Psoas muscle (tissue), 8 donors: ENCODE measurements around the gene SCRN3. TPM values are rescaled to one million over a fixed set of nuclear protein-coding genes. Genes with fewer than 3 reads are reported as not detected.
"Not testable (repeated sequence)": the region's sequence is repeated elsewhere in the genome, so short reads cannot be mapped to it uniquely, and the experiment has no call there.

Experiments
- ATAC-seq, 4 donors: fragments of 200-7000 bp; cut with Tn5 transposase; one replicate each; pipeline ENCODE4 v1.9.1; 2020; ENCODE audit warnings: moderate library complexity in 3 of 4, mild to moderate bottlenecking in 2 of 4
- DNase-seq, 2 donors: peaks; one replicate each; pipeline ENCODE4 v3.0.0-alpha.2; 2020
- H3K27ac ChIP-seq: fragments of 200-600 bp; one replicate; pipeline ENCODE4 v1.8.0; 2022
- H3K27me3 ChIP-seq, 3 donors: fragments of 200-600 bp in 1 of 3; one replicate each; pipeline versions ENCODE4 v1.6.1 to v1.8.0; 2013 to 2022; ENCODE audit warnings: low read length in 2 of 3, mild to moderate bottlenecking in 2 of 3, moderate library complexity in 1 of 3; ENCODE audit not compliant: insufficient read depth in 3 of 3
- H3K36me3 ChIP-seq, 2 donors: fragments of 200-600 bp in 1 of 2; one replicate each; pipeline versions ENCODE4 v1.6.1 to v1.8.0; 2013 to 2022; ENCODE audit warnings: low read depth in 1 of 2, mild to moderate bottlenecking in 1 of 2, moderate library complexity in 1 of 2; ENCODE audit not compliant: insufficient read depth in 1 of 2
- H3K4me1 ChIP-seq: fragments of 200-600 bp; one replicate; pipeline ENCODE4 v1.8.0; 2022
- H3K4me3 ChIP-seq: fragments of 200-600 bp; one replicate; pipeline ENCODE4 v1.8.0; 2022; ENCODE audit warnings: mild to moderate bottlenecking
- H3K9me3 ChIP-seq: fragments of 200-600 bp; one replicate; pipeline ENCODE4 v1.8.0; 2022
- WGBS, 3 donors: extraction: QIAGEN DNeasy Blood & Tissue Kit; methylation state at CpG; one replicate each; pipeline versions ENCODE4 v1.1.6 to v1.1.7; 2013; 5-methylcytosine and 5-hydroxymethylcytosine counted together
- intact Hi-C, 2 donors: fragments of 100-400 bp; cut with DNase I; formaldehyde crosslinking; loops; one replicate each; pipeline versions ENCODE4 v1.11.0 to v1.14.2; 2022
- polyA plus RNA-seq, 3 donors: library from polyadenylated mRNA; stranded (reverse); fragments of 200-250 nt; gene quantifications; one replicate each; pipeline ENCODE4 v1.2.3, GENCODE V29; 2013
- total RNA-seq, 4 donors: library from RNA; stranded (reverse); fragmentation: NEBNext Ultra II Directional in 2 of 4; extraction: Animal tissue kit (Norgen Biotek cat#: 25700) in 2 of 4; gene quantifications; one replicate each; pipeline versions ENCODE4 v1.2.1 to v1.2.4, GENCODE V29; 2021 to 2023
- TF ChIP-seq, protein P1 (sequence below): fragments of 200-600 bp; IDR thresholded peaks from one replicate; pipeline ENCODE4 v1.8.0; 2022; ENCODE audit warnings: antibody characterized with exemption
- donor health status: healthy with polysubstance abuse.
- donor health status: DM: no; HTN: no; CAD: no; lungs with moderate emphysema.
- donor health status: Bipolar disorder and iron deficiency.
- donor health status: healthy.
- donor health status: DM: yes; HTN: yes; CAD: no.
- donor health status: DM: no; HTN: no; CAD: no.
- donor health status: DM: no; HTN: no; CAD: no.
- donor health status: DM: yes; HTN: yes; CAD: no.

SCRN3 gene
- total and polyA plus RNA-seq, 7 donors = 9.1 to 44.4 (median 28.1) TPM

DNA sequence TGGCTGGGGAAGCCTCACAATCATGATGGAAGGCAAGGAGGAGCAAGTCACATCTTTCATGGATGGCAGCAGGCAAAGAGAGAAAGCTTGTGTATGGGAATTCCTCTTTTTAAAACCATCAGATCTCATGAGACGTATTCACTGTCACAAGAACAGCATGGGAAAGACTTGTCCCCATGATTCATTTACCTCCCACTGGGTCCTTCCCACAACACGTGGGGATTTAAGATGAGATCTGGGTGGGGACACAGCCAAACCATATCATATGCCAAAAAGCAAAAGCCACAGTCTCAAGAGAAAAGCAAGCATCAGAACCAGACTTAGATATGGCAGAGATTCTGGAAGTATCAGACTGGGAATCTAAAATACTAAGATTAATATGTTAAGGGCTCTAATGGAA, 30.0 kb upstream of the SCRN3 start:
- TF ChIP-seq, protein P1, sequence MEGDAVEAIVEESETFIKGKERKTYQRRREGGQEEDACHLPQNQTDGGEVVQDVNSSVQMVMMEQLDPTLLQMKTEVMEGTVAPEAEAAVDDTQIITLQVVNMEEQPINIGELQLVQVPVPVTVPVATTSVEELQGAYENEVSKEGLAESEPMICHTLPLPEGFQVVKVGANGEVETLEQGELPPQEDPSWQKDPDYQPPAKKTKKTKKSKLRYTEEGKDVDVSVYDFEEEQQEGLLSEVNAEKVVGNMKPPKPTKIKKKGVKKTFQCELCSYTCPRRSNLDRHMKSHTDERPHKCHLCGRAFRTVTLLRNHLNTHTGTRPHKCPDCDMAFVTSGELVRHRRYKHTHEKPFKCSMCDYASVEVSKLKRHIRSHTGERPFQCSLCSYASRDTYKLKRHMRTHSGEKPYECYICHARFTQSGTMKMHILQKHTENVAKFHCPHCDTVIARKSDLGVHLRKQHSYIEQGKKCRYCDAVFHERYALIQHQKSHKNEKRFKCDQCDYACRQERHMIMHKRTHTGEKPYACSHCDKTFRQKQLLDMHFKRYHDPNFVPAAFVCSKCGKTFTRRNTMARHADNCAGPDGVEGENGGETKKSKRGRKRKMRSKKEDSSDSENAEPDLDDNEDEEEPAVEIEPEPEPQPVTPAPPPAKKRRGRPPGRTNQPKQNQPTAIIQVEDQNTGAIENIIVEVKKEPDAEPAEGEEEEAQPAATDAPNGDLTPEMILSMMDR = no peak
- H3K9me3 ChIP-seq = no peaks in the 10 kb centered on the region
- DNase-seq (no peak), ATAC-seq (no peak)
- H3K27ac ChIP-seq = no peak overlapping the region
- no peaks in the 10 kb centered on the region for H3K4me1 ChIP-seq
- WGBS, 3 donors = 54 to 71% (median 61%) methylated on average over 2 of the region's 2 CpGs
- peaks cover 5 to 30% of the 10 kb centered on the region in 2 donors for H3K36me3 ChIP-seq
- H3K4me3 ChIP-seq = no peak overlapping the region
- intact Hi-C loops = no loop called here
- H3K27me3 ChIP-seq = no peaks in the 10 kb centered on the region

DNA sequence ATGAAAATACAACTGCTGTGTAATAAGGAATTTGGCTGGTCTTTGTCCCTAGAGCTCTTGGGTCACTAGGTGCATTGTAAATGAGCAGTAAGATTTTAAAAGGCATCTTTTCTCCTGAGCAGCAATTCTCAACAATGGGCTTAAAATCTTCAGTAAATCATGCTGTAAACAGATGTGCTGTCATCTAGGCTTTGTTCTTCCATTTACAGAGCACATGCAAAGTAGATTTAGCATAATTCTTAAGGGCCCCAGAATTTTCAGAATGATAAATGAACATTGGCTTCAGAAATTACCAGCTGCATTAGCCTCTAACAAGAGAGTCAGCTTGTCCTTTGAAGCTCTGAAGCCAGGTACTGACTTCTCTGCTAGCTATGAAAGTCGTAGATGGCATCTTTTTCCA, 26.8 kb upstream of the SCRN3 start:
- Histone ChIP-seq H3K27ac (no peak overlapping the region), H3K36me3 (peaks cover 6 to 60% of the 10 kb centered on the region in 2 donors), H3K9me3 (no peaks in the 10 kb centered on the region), H3K4me3 (no peak overlapping the region), H3K27me3 (no peaks in the 10 kb centered on the region), H3K4me1 (no peaks in the 10 kb centered on the region)
- DNase-seq = no peak
- intact Hi-C loops = no loop called here
- WGBS, 3 donors = 75 to 90% (median 81%) methylated on average over 1 of the region's 1 CpG
- ATAC-seq = no peak
- TF ChIP-seq, protein P1 = no peak

DNA sequence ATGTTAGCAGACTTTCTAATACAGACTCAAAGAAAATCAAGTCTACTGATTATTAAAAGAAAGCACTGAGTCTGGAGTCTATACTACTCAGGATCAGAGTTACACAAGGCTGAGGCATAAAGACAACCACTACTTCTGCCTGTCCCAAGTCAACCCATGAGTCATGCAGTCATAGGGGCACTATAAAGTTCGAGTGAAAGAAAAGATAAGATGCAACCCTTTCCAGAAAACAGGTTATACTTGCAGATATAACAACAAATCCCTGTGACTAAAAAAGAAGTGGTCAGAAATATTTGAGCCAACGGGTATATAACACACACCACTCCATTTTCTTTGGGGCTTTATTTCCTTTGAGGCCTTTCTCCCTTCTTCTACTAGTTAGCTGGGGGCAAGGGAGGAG, 18.6 kb upstream of the SCRN3 start:
- no peak overlapping the region for H3K27ac ChIP-seq
- no peaks in the 10 kb centered on the region for H3K4me1 ChIP-seq
- H3K4me3 ChIP-seq = no peak overlapping the region
- TF ChIP-seq, protein P1 = no peak
- H3K9me3 ChIP-seq = no peaks in the 10 kb centered on the region
- H3K36me3 ChIP-seq = peaks cover 7 to 100% of the 10 kb centered on the region in 2 donors
- ATAC-seq (no peak), DNase-seq (no peak)
- H3K27me3 ChIP-seq = no peaks in the 10 kb centered on the region
- intact Hi-C loops = no loop called here
- WGBS, 3 donors = 81 to 94% (median 89%) methylated on average over 2 of the region's 2 CpGs

DNA sequence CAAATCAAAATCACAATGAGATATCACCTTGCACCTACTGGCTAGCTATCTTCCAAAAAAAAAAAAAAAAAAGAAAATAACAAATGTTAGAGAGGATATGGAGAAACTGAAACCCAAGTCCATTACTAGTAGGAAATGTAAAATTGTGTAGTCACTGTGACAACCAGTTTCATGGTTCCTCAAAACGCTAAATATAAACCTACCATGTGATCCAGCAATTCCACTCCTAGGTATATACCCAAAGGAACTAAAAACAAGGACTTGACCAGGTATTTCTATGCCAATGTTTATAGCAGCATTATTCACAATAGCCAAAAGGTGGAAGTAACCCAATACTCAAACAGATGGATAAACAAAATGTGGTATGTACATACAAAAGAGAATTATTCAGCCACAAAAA, 11.7 kb upstream of the SCRN3 start:
- TF ChIP-seq, protein P1 = no peak
- Histone ChIP-seq H3K9me3 (no peaks in the 10 kb centered on the region), H3K27ac (no peak overlapping the region), H3K36me3 (peaks cover 6 to 76% of the 10 kb centered on the region in 2 donors), H3K4me3 (no peak overlapping the region), H3K27me3 (no peaks in the 10 kb centered on the region), H3K4me1 (no peaks in the 10 kb centered on the region)
- DNase-seq (no peak), ATAC-seq (no peak)
- intact Hi-C loops = no loop called here
- WGBS, 3 donors = 58 to 81% (median 80%) methylated on average over 1 of the region's 1 CpG

DNA sequence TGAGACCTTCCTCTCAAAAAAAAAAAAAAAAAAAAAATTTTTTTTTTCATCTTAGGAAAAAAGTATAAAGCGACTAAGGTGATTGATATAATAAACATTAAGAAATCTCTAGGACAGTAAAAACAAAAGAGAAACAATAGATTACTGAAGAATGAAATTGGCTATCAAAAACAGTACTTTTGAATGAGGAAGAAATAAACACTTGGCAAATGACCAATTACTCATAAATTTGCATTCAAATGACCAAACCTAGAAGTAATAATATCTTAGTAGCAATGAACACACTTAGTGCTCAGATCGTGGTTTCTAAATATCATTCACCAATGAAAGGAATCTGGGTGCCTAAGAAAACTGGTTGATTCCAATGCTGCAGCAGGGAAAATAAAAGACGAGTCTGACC, 10.3 kb upstream of the SCRN3 start:
- Histone ChIP-seq H3K36me3 (peaks cover 6 to 64% of the 10 kb centered on the region in 2 donors), H3K4me3 (no peak overlapping the region), H3K4me1 (no peaks in the 10 kb centered on the region), H3K27ac (no peak overlapping the region), H3K27me3 (no peaks in the 10 kb centered on the region), H3K9me3 (no peaks in the 10 kb centered on the region)
- no peak for ATAC-seq
- TF ChIP-seq, protein P1 = no peak
- intact Hi-C loops = no loop called here
- WGBS, 3 donors = 85 to 95% (median 88%) methylated on average over 3 of the region's 3 CpGs
- DNase-seq = no peak

DNA sequence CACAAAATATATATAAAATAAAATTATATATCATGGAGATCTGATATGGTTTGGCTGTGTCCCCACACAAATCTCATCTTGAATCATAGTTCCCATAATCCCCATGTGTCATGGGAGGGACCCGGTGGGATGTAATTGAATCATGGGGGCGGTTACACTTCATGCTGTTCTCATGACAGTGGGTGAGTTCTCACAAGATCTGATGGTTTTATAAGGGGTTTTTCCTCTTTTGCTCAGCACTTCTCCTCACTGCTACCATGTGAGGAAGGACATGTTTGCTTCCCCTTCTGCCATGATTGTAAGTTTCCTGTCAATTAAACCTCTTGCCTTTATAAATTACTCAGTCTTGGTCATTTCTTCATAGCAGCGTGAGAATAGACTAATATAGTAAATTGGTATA, 6.8 kb upstream of the SCRN3 start:
- H3K4me3 ChIP-seq, H3K27ac ChIP-seq, DNase-seq, H3K9me3 ChIP-seq, intact Hi-C loops, H3K27me3 ChIP-seq, ATAC-seq, H3K4me1 ChIP-seq: not testable (repeated sequence)
- peaks cover 6 to 60% of the 10 kb centered on the region in 2 donors for H3K36me3 ChIP-seq
- 80 to 90% (median 85%) methylated on average over 3 of the region's 3 CpGs for WGBS, 3 donors
